ENCODE data around the gene AVEN.
"Not testable (repeated sequence)": the region's sequence is repeated elsewhere in the genome, so short reads cannot be mapped to it uniquely, and the experiment has no call there.

- TF ChIP-seq CTCF, POLR2A (IDR thresholded peaks at IDR 0.05): not testable (repeated sequence)
These were observed 219.5 kb downstream of the AVEN start for GRCh38 chr15:33819499-33819898.
